Stimulated activated CD4-positive, alpha-beta T cell treated with anti-CD3 and anti-CD28 coated beads, Interleukin-12 subunit alpha, Interleukin-12 subunit beta, amount 100 ng/mL, for 24 hours (primary cell): ENCODE measurements around the gene MVB12B.

ENCODE experiments used
- DNase-seq, 2 experiments: peaks; one replicate each; pipeline ENCODE4 v3.0.0-alpha.2; 2020; ENCODE audit warnings: low read depth in 2 of 2

MVB12B gene

GRCh38 chr9:126363250-126363649, 36.6 kb downstream of the MVB12B start:
- no peak for DNase-seq

- DNase-seq: no peak
Observed at GRCh38 chr9:126363847-126364671, 37.4 kb downstream of the MVB12B start.

GRCh38 chr9:126365780-126366179, 39.2 kb downstream of the MVB12B start:
- DNase-seq: no peak

GRCh38 chr9:126366366-126367011, 39.9 kb downstream of the MVB12B start:
- DNase-seq: no peak

GRCh38 chr9:126367139-126367538, 40.5 kb downstream of the MVB12B start:
- no peak for DNase-seq

- no peak for DNase-seq
Observed at GRCh38 chr9:126367616-126368015, 41.0 kb downstream of the MVB12B start.

GRCh38 chr9:126368020-126368419, 41.4 kb downstream of the MVB12B start:
- no peak for DNase-seq

- DNase-seq: no peak
Observed at GRCh38 chr9:126371007-126371870, 44.6 kb downstream of the MVB12B start.

- DNase-seq: no peak
Observed at GRCh38 chr9:126372716-126373115, 46.1 kb downstream of the MVB12B start.

- DNase-seq: no peak
Observed at GRCh38 chr9:126373241-126373640, 46.6 kb downstream of the MVB12B start.

GRCh38 chr9:126374366-126374781, 47.7 kb downstream of the MVB12B start:
- no peak for DNase-seq

GRCh38 chr9:126375386-126375785, 48.8 kb downstream of the MVB12B start:
- DNase-seq: no peak

- no peak for DNase-seq
Observed at GRCh38 chr9:126376311-126377175, 49.9 kb downstream of the MVB12B start.

GRCh38 chr9:126377176-126377509, 50.5 kb downstream of the MVB12B start:
- DNase-seq: no peak

GRCh38 chr9:126377536-126377935, 50.9 kb downstream of the MVB12B start:
- DNase-seq: no peak

- no peak for DNase-seq
Observed at GRCh38 chr9:126378761-126379160, 52.1 kb downstream of the MVB12B start.

- DNase-seq: no peak
Observed at GRCh38 chr9:126379661-126380360, 53.2 kb downstream of the MVB12B start.

GRCh38 chr9:126380447-126380846, 53.8 kb downstream of the MVB12B start:
- no peak for DNase-seq

GRCh38 chr9:126381195-126381594, 54.6 kb downstream of the MVB12B start:
- DNase-seq: no peak

- no peak for DNase-seq
Observed at GRCh38 chr9:126383406-126384046, 56.9 kb downstream of the MVB12B start.
